Testis (tissue), 2 donors: Measurements from ENCODE around the gene CCT6A.
"Not testable (repeated sequence)": the region's sequence is repeated elsewhere in the genome, so short reads cannot be mapped to it uniquely, and the experiment has no call there.

Experiments
- CTCF ChIP-seq, 3 experiments: fragments of 450-650 bp in 2 of 3; fragments of 200-600 bp in 1 of 3; sonication (generic) in 1 of 3; IDR thresholded peaks; one replicate each; pipeline ENCODE4 v1.5.1; 2016 to 2019; ENCODE audit warnings: antibody characterized with exemption in 3 of 3, mild to moderate bottlenecking in 2 of 3, moderate library complexity in 1 of 3
- POLR2A ChIP-seq: fragments of 450-650 bp; IDR thresholded peaks from one replicate; pipeline ENCODE4 v1.6.1; 2017; ENCODE audit warnings: antibody characterized with exemption, mild to moderate bottlenecking, moderate library complexity

- TF ChIP-seq CTCF (IDR thresholded peaks at IDR 0.05); POLR2A: not testable (repeated sequence)
Observed at GRCh38 chr7:56112244-56112643, 60.7 kb downstream of the CCT6A start.
